Measurements from ENCODE around the gene MGAT4A. TPM values are rescaled to one million over a fixed set of nuclear protein-coding genes. Genes with fewer than 3 reads are reported as not detected.

MGAT4A gene
- total RNA-seq, 4 donors from 2014 or later = 12.6 to 50.0 (median 16.1) TPM

GRCh38 chr2:98647636-98648035, 83.3 kb downstream of the MGAT4A start:
- TF ChIP-seq CTCF (IDR thresholded peaks at IDR 0.05) (no peak), POLR2A (IDR thresholded peaks at IDR 0.05) (no peak), EP300 (IDR thresholded peaks at IDR 0.05) (no peak)
- peaks cover 0 to 32% (median 0%) of the 10 kb centered on the region in 3 donors for H3K36me3 ChIP-seq
- no peak overlapping the region for H3K27ac ChIP-seq
- H3K4me1 ChIP-seq = peaks cover 0 to 4% (median 0%) of the 10 kb centered on the region in 4 donors
- 81 to 86% methylated on average over 5 of the region's 5 CpGs for WGBS, 2 donors
- H3K9me3 ChIP-seq = peaks cover 0 to 4% (median 0%) of the 10 kb centered on the region in 4 donors
- no peak for DNase-seq (ENCODE audit: low spot score in 2 of 2)
- no peaks in the 10 kb centered on the region for H3K27me3 ChIP-seq
- H3K4me3 ChIP-seq = no peak overlapping the region

GRCh38 chr2:98643496-98644100, 87.3 kb downstream of the MGAT4A start:
- Histone ChIP-seq H3K27me3 (no peaks in the 10 kb centered on the region), H3K4me3 (no peak overlapping the region), H3K27ac (no peak overlapping the region), H3K9me3 (no peaks in the 10 kb centered on the region), H3K36me3 (peaks cover 0 to 44% (median 0%) of the 10 kb centered on the region in 3 donors), H3K4me1 (no peaks in the 10 kb centered on the region)
- WGBS, 2 donors = 88 to 91% methylated on average over 5 of the region's 5 CpGs
- DNase-seq (ENCODE audit: low spot score in 2 of 2) = no peak
- TF ChIP-seq CTCF (IDR thresholded peaks at IDR 0.05) (no peak), EP300 (IDR thresholded peaks at IDR 0.05) (no peak), POLR2A (IDR thresholded peaks at IDR 0.05) (no peak)

GRCh38 chr2:98637401-98638147, 93.4 kb downstream of the MGAT4A start:
- TF ChIP-seq EP300 (IDR thresholded peaks at IDR 0.05) (no peak), CTCF (IDR thresholded peaks at IDR 0.05) (no peak), POLR2A (IDR thresholded peaks at IDR 0.05) (no peak)
- no peaks in the 10 kb centered on the region for H3K9me3 ChIP-seq
- DNase-seq (ENCODE audit: low spot score in 2 of 2) = no peak
- no peak overlapping the region for H3K4me3 ChIP-seq
- H3K27ac ChIP-seq = no peak overlapping the region
- no peaks in the 10 kb centered on the region for H3K4me1 ChIP-seq
- WGBS, 2 donors = 87 to 90% methylated on average over 10 of the region's 10 CpGs
- H3K27me3 ChIP-seq = no peaks in the 10 kb centered on the region
- H3K36me3 ChIP-seq = peaks cover 0 to 65% (median 0%) of the 10 kb centered on the region in 3 donors

GRCh38 chr2:98634406-98635092, 96.4 kb downstream of the MGAT4A start:
- WGBS, 2 donors = 66 to 75% methylated on average over 9 of the region's 9 CpGs
- DNase-seq (ENCODE audit: low spot score in 2 of 2) = no peak
- H3K36me3 ChIP-seq = peaks cover 0 to 76% (median 0%) of the 10 kb centered on the region in 3 donors

More at GRCh38 chr2:98634406-98635092, 96.4 kb downstream of the MGAT4A start:
- Histone ChIP-seq H3K27ac (no peak overlapping the region), H3K4me3 (no peak overlapping the region), H3K27me3 (no peaks in the 10 kb centered on the region), H3K9me3 (no peaks in the 10 kb centered on the region), H3K4me1 (no peaks in the 10 kb centered on the region)
- TF ChIP-seq CTCF (IDR thresholded peaks at IDR 0.05) = no peak
- TF ChIP-seq POLR2A (IDR thresholded peaks at IDR 0.05) = no peak
- no peak for TF ChIP-seq EP300 (IDR thresholded peaks at IDR 0.05)
